Chondrocyte (in vitro differentiated cells): ENCODE results near the gene SDHB. TPM values are rescaled to one million over a fixed set of nuclear protein-coding genes. Genes with fewer than 3 reads are reported as not detected.

Experiments
- DNase-seq: peaks from one replicate; pipeline ENCODE4 v3.0.0; 2021; ENCODE audit warnings: mixed read lengths, low spot score
- H3K27ac Mint-ChIP-seq: one replicate; pipeline ENCODE4 v1.8.0; 2021; ENCODE audit warnings: mild to moderate bottlenecking, moderate library complexity, mixed read lengths; ENCODE audit not compliant: unreplicated experiment
- H3K27me3 Mint-ChIP-seq: 2 replicates; pipeline ENCODE4 v1.8.0; 2021; ENCODE audit warnings: low read depth, mixed read lengths
- H3K36me3 Mint-ChIP-seq: 2 replicates; pipeline ENCODE4 v1.8.0; 2021; ENCODE audit warnings: low read depth, mixed read lengths
- H3K4me1 Mint-ChIP-seq: 2 replicates; pipeline ENCODE4 v1.8.0; 2021; ENCODE audit warnings: low read depth, mild to moderate bottlenecking, mixed read lengths
- H3K4me3 Mint-ChIP-seq: one replicate; pipeline ENCODE4 v1.8.0; 2021; ENCODE audit warnings: mild to moderate bottlenecking, moderate library complexity, mixed read lengths; ENCODE audit not compliant: unreplicated experiment
- H3K9me3 Mint-ChIP-seq: 2 replicates; pipeline ENCODE4 v1.8.0; 2021; ENCODE audit warnings: low read depth, mixed read lengths
- CTCF ChIP-seq: fragments of 200-600 bp; sonication (generic); IDR thresholded peaks from 2 replicates; pipeline ENCODE4 v1.5.0; 2021; ENCODE audit warnings: antibody characterized with exemption, mild to moderate bottlenecking, moderate library complexity
- total RNA-seq: library from RNA; stranded (reverse); gene quantifications from 3 replicates; pipeline ENCODE4 v1.2.1, GENCODE V29; 2021

SDHB gene
- total RNA-seq, 1 donor from 2014 or later: 54.7 TPM

- Mint-ChIP-seq H3K27ac (peak overlapping the region; percentile 12), H3K4me3 (no peak overlapping the region), H3K4me1 (peaks cover 22% of the 10 kb centered on the region), H3K36me3 (peaks cover 7% of the 10 kb centered on the region), H3K27me3 (no peaks in the 10 kb centered on the region), H3K9me3 (no peaks in the 10 kb centered on the region)
- no peak for TF ChIP-seq CTCF
- DNase-seq: no peak
These were observed 67.7 kb downstream of the SDHB start for GRCh38 chr1:16986113-16986512.

- TF ChIP-seq CTCF: no peak
- Mint-ChIP-seq H3K4me1 (peaks cover 27% of the 10 kb centered on the region), H3K9me3 (no peaks in the 10 kb centered on the region), H3K4me3 (no peak overlapping the region), H3K27me3 (no peaks in the 10 kb centered on the region), H3K36me3 (peaks cover 5% of the 10 kb centered on the region), H3K27ac (peak overlapping the region; percentile 81)
- no peak for DNase-seq
These were observed 69.1 kb downstream of the SDHB start for GRCh38 chr1:16984717-16985116.

- Mint-ChIP-seq H3K27me3 (no peaks in the 10 kb centered on the region), H3K4me3 (no peak overlapping the region), H3K4me1 (peaks cover 36% of the 10 kb centered on the region), H3K9me3 (no peaks in the 10 kb centered on the region), H3K27ac (peak overlapping the region; percentile 27), H3K36me3 (peaks cover 5% of the 10 kb centered on the region)
- DNase-seq: no peak
- no peak for TF ChIP-seq CTCF
These were observed 70.2 kb downstream of the SDHB start for GRCh38 chr1:16983649-16984048.

- peak overlapping the region; percentile 33 for H3K27ac Mint-ChIP-seq
- no peak for TF ChIP-seq CTCF
These were observed 70.9 kb downstream of the SDHB start for GRCh38 chr1:16982902-16983301.

GRCh38 chr1:16981269-16981849, 72.5 kb downstream of the SDHB start:
- TF ChIP-seq CTCF: no peak
- no peak for DNase-seq
- H3K4me3 Mint-ChIP-seq: peak overlapping the region; percentile 79
- H3K27ac Mint-ChIP-seq: peak overlapping the region; percentile 98
- peaks cover 7% of the 10 kb centered on the region for H3K36me3 Mint-ChIP-seq
- H3K9me3 Mint-ChIP-seq: no peaks in the 10 kb centered on the region
- H3K27me3 Mint-ChIP-seq: no peaks in the 10 kb centered on the region
- H3K4me1 Mint-ChIP-seq: peaks cover 55% of the 10 kb centered on the region

More at GRCh38 chr1:16982902-16983301, 70.9 kb downstream of the SDHB start:
- Mint-ChIP-seq H3K27me3 (no peaks in the 10 kb centered on the region), H3K4me1 (peaks cover 44% of the 10 kb centered on the region), H3K9me3 (no peaks in the 10 kb centered on the region), H3K36me3 (peaks cover 5% of the 10 kb centered on the region), H3K4me3 (no peak overlapping the region)
- no peak for DNase-seq
